ENCODE data around the gene SSC4D.

DNA sequence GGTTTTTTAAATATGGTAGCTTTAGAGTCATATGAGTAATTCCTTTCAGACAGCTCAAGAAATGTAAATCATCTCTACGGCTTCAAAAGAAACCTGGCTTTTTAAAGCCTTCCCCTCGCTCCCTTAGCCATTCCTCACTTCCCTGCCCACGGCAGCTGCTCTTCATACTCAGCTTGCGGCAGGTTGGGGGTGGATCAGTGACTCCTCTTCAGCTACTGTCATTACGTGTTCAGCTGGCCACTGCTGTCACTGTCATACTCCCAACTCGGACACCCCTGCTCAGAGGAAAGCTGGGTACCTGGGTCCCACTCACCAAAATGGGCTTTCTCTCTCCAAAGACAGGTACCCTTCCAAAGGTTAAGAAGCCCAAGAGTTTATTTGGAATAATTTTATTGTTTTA is 57.3 kb downstream of the SSC4D start:
- TF ChIP-seq, protein P1, sequence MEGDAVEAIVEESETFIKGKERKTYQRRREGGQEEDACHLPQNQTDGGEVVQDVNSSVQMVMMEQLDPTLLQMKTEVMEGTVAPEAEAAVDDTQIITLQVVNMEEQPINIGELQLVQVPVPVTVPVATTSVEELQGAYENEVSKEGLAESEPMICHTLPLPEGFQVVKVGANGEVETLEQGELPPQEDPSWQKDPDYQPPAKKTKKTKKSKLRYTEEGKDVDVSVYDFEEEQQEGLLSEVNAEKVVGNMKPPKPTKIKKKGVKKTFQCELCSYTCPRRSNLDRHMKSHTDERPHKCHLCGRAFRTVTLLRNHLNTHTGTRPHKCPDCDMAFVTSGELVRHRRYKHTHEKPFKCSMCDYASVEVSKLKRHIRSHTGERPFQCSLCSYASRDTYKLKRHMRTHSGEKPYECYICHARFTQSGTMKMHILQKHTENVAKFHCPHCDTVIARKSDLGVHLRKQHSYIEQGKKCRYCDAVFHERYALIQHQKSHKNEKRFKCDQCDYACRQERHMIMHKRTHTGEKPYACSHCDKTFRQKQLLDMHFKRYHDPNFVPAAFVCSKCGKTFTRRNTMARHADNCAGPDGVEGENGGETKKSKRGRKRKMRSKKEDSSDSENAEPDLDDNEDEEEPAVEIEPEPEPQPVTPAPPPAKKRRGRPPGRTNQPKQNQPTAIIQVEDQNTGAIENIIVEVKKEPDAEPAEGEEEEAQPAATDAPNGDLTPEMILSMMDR (IDR thresholded peaks at IDR 0.05) = no peak
- no peak for TF ChIP-seq POLR2A (IDR thresholded peaks at IDR 0.05)

All from transverse colon (tissue), 3 donors.